GM23338 (cell line): ENCODE data around the gene GTF3C1.

Experiments
- CTCF ChIP-seq, 2 experiments: fragments of 200-600 bp in 1 of 2; sonication (generic) in 1 of 2; conservative IDR thresholded peaks; 2 replicates each; pipeline versions ENCODE4 v1.5.1 to v1.6.1; 2016 to 2017; ENCODE audit warnings: antibody characterized with exemption in 2 of 2, low read depth in 2 of 2, mild to moderate bottlenecking in 2 of 2, moderate library complexity in 1 of 2
- POLR2AphosphoS5 ChIP-seq: IDR thresholded peaks from 2 replicates; pipeline ENCODE4 v1.6.1; 2016; ENCODE audit warnings: antibody characterized with exemption, low read depth

GRCh38 chr16:27508476-27508875, 41.2 kb downstream of the GTF3C1 start:
- TF ChIP-seq POLR2AphosphoS5 (no peak), CTCF (conservative IDR thresholded peaks at IDR 0.05; ENCODE audit: low read depth in 2 of 2) (no peak)
